ENCODE results near the gene TMEM202.
A peak's percentile ranks its signal among the peaks of the same experiment; 100 is the strongest.
"Not testable (repeated sequence)": the region's sequence is repeated elsewhere in the genome, so short reads cannot be mapped to it uniquely, and the experiment has no call there.

Gene TMEM202

DNA sequence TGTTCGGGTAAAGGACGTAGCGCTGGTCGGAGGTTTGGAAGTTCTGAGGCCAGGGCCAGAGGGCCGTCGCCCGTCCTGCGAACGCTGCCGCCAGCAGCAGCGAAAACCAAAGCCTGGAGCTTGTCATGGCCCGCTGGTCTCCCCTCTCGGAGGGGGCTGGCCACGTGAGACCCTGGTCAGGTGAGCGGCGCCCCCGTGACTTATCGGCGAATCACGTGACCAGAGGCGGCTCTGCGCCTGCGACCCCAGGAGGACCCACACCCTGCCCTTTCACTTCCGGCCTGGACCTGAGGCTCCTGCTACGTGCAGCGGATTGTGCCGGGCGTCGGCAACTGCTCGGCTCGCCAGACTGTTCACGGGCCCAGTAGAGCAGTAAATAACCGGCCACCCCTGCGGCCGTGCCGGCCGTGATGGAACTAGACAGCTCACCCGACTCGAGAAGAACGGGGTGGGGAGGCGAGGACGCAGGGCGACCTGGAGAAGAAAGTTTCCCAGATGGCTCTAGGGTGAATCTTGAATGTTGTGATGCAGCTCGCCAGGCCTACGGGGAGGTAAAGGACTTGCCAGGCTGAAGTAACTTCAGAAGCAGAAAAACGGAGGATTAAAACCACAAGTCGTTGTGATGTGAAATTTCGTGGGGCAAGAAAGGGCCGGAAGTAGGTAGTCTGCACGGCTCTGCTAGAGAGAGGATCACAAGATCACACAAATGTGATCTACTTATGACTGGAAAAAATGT, 22.1 kb upstream of the TMEM202 start, which contains the start of gene HEXA:
HEXA (minus strand) TSS at position 169 of the 736 bp plus-strand sequence; CDS start at position 127, 42 bp downstream.
- peaks cover 9% of the 10 kb centered on the region for H3K4me1 ChIP-seq (ENCODE audit: control insufficient read depth, low read depth, low read length)
- H3K27ac ChIP-seq (ENCODE audit: low read length), result peak within 1 kb of the TSS; percentile 64
- no peaks in the 10 kb centered on the region for H3K27me3 ChIP-seq (ENCODE audit: control insufficient read depth, insufficient read depth, low read length)
- H3K9me3 ChIP-seq (ENCODE audit: control insufficient read depth, low read depth, low read length), result no peaks in the 10 kb centered on the region
- peak within 1 kb of the TSS; percentile 99 for H3K4me3 ChIP-seq (ENCODE audit: low read length)
- H3K9ac ChIP-seq (ENCODE audit: low read length), result peak within 1 kb of the TSS; percentile 84
- no peaks in the 10 kb centered on the region for H3K36me3 ChIP-seq (ENCODE audit: control insufficient read depth, low read depth, low read length)

DNA sequence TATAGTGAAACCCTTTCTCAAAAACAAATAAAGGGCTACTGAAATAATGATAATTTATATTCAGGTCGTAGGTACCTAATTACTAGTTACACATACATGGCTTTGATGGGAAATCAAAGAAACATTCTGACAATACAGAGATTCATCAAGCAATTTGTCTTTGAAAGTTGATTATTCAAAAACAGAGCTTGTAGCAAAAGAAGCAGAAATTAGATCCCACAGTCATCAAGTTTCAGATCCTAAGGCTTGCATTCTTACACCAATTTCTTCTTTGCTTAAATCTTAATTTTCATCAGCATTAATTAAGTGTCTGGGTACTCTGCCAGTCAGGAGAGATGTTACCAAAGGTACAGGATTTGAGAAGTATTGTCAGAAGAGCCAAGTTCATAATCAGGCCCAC, 20.8 kb upstream of the TMEM202 start:
- no peak overlapping the region for H3K9ac ChIP-seq (ENCODE audit: low read length)
- H3K27me3 ChIP-seq (ENCODE audit: control insufficient read depth, insufficient read depth, low read length), result no peaks in the 10 kb centered on the region
- no peaks in the 10 kb centered on the region for H3K9me3 ChIP-seq (ENCODE audit: control insufficient read depth, low read depth, low read length)
- peaks cover 9% of the 10 kb centered on the region for H3K4me1 ChIP-seq (ENCODE audit: control insufficient read depth, low read depth, low read length)
- no peak overlapping the region for H3K27ac ChIP-seq (ENCODE audit: low read length)
- H3K4me3 ChIP-seq (ENCODE audit: low read length), result no peak overlapping the region
- H3K36me3 ChIP-seq (ENCODE audit: control insufficient read depth, low read depth, low read length), result no peaks in the 10 kb centered on the region

DNA sequence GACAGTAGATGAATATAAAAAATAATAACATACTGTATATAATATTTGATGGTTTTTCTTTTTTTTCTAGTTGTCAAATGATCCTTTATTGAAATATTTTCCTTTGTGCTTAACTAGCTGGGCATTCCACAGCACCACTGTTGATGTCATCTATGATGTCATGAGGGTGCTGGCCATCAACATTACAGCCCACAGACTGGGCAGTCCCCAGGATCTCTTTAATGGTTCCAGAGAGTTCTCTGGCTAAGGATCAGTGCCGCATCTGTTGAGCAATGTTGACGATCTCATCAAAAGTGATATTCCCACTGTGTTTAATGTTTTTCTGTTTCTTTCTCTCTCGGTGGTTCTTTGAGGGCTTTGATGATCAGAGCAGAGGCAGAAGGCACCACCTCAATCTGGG, 19.0 kb upstream of the TMEM202 start:
- not testable (repeated sequence) for H3K4me3 ChIP-seq (ENCODE audit: low read length); H3K4me1 ChIP-seq (ENCODE audit: control insufficient read depth, low read depth, low read length); H3K9ac ChIP-seq (ENCODE audit: low read length); H3K27me3 ChIP-seq (ENCODE audit: control insufficient read depth, insufficient read depth, low read length); H3K9me3 ChIP-seq (ENCODE audit: control insufficient read depth, low read depth, low read length); H3K27ac ChIP-seq (ENCODE audit: low read length); H3K36me3 ChIP-seq (ENCODE audit: control insufficient read depth, low read depth, low read length)

DNA sequence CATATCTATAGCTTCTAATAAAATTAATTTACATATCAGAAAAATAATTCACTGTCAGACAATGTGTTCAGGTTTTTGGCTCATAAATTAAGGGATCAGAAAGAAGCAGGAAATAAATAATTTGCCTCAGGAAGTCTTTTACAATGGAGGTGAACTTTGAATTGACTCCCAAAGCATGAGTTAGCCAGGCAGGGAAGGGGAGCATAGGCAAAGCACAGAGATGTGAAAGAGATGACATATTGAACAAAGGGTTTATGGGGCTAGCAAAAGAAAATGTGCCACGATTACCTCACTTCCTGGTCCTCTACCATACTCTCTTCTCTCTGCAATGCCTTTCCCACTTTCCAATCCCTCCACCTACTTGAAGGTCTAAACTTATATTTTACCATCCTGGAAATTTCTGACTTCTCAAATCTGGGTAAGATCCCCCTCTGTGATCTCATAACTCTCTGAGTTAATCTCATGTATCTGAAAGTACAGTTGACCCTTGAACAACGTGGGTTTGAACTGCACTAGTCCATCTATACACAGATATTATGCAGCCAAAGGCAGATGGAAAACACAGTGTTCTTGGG, 18.2 kb upstream of the TMEM202 start:
- no peaks in the 10 kb centered on the region for H3K36me3 ChIP-seq (ENCODE audit: control insufficient read depth, low read depth, low read length)
- no peak overlapping the region for H3K27ac ChIP-seq (ENCODE audit: low read length)
- peaks cover 6% of the 10 kb centered on the region for H3K4me1 ChIP-seq (ENCODE audit: control insufficient read depth, low read depth, low read length)

DNA sequence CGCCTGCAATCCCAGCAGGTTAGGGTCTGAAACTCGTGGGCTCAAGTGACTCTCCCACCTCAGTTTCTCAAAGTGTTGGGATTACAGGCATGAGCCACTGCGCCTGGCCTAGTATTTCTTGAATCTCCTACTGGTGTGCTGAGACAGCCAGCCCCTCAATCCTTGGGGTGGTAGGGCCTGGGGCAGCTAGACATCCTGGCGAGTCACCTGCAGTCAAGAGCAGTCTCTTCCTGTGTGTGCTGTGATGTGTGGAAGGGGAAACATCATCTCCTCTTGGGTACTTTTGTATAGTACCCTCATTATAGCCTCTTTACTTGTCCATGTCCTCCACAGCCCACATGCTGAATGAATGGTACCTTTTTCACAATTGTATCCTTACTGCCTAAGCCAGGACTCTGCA, 17.4 kb upstream of the TMEM202 start:
- H3K4me1 ChIP-seq (ENCODE audit: control insufficient read depth, low read depth, low read length), result peaks cover 4% of the 10 kb centered on the region
- no peak overlapping the region for H3K9ac ChIP-seq (ENCODE audit: low read length)
- H3K9me3 ChIP-seq (ENCODE audit: control insufficient read depth, low read depth, low read length), result no peaks in the 10 kb centered on the region
- H3K27ac ChIP-seq (ENCODE audit: low read length), result no peak overlapping the region
- H3K4me3 ChIP-seq (ENCODE audit: low read length), result no peak overlapping the region
- H3K27me3 ChIP-seq (ENCODE audit: control insufficient read depth, insufficient read depth, low read length), result peaks cover 15% of the 10 kb centered on the region
- H3K36me3 ChIP-seq (ENCODE audit: control insufficient read depth, low read depth, low read length), result no peaks in the 10 kb centered on the region

More for the DNA sequence above, 18.2 kb upstream of the TMEM202 start:
- Histone ChIP-seq H3K9ac (ENCODE audit: low read length) (no peak overlapping the region), H3K9me3 (ENCODE audit: control insufficient read depth, low read depth, low read length) (no peaks in the 10 kb centered on the region), H3K27me3 (ENCODE audit: control insufficient read depth, insufficient read depth, low read length) (peaks cover 10% of the 10 kb centered on the region), H3K4me3 (ENCODE audit: low read length) (no peak overlapping the region)

DNA sequence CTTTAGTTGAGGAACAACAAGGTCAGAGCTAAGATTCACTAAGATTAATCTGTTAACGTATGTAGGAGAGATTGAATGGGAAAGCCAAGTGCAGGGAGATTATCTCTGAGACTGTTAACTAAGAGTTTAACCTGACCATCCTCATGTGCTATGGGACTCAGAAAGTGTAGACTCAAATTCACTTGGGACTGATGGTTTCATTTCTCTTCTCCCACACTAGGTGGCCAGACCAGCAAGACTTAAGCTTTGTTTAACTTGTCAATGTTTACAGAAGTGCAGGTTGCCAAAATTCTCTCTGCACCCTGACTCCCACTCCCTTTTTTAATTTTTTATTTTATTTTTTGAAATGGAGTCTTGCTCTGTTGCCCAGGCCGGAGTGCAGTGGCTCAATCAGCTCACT, 16.0 kb upstream of the TMEM202 start:
- H3K36me3 ChIP-seq (ENCODE audit: control insufficient read depth, low read depth, low read length), result no peaks in the 10 kb centered on the region
- no peak overlapping the region for H3K4me3 ChIP-seq (ENCODE audit: low read length)
- peaks cover 15% of the 10 kb centered on the region for H3K27me3 ChIP-seq (ENCODE audit: control insufficient read depth, insufficient read depth, low read length)
- no peak overlapping the region for H3K9ac ChIP-seq (ENCODE audit: low read length)
- H3K9me3 ChIP-seq (ENCODE audit: control insufficient read depth, low read depth, low read length), result no peaks in the 10 kb centered on the region
- H3K27ac ChIP-seq (ENCODE audit: low read length), result no peak overlapping the region
- no peaks in the 10 kb centered on the region for H3K4me1 ChIP-seq (ENCODE audit: control insufficient read depth, low read depth, low read length)

DNA sequence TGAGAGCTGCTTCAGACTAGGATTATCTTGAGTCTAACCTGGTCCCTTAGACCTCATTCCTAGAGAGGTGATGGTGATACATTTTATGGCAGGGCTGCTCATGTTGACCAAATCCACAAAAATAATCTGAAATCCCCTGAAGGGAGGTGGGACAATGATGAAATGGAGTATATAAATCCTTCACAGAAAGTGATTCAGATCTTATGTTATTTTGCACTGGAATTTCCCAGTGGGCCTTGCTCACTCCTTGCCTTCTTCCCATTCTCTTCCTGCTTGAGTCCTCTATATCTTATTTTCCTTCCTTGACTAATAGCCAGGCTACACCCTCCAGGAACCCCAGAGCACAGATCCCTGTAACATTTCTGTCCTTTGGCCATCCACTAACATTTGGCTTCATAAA, 10.4 kb upstream of the TMEM202 start:
- Histone ChIP-seq H3K27me3 (ENCODE audit: control insufficient read depth, insufficient read depth, low read length) (peaks cover 28% of the 10 kb centered on the region), H3K36me3 (ENCODE audit: control insufficient read depth, low read depth, low read length) (no peaks in the 10 kb centered on the region), H3K9me3 (ENCODE audit: control insufficient read depth, low read depth, low read length) (no peaks in the 10 kb centered on the region), H3K27ac (ENCODE audit: low read length) (no peak overlapping the region), H3K4me1 (ENCODE audit: control insufficient read depth, low read depth, low read length) (no peaks in the 10 kb centered on the region), H3K4me3 (ENCODE audit: low read length) (no peak overlapping the region), H3K9ac (ENCODE audit: low read length) (no peak overlapping the region)

DNA sequence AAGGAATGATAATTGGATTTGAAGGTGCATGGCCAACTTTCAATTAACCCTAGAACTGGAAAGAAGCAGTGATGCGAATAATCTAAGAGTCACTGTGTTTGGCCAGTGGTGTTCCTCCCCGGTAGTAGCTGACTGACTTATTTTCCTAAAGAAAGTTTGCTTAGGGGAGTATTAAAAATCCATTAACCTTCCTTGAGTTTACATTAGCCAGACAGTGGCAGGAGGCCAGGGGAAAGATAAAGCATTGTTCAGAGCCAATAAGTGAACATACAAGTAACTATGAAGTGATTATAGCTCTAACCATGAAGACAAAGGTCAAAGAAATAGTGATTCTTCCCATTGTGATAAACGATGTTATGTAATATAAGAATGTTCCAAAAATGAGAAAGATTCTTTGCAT, 8.9 kb upstream of the TMEM202 start:
- no peaks in the 10 kb centered on the region for H3K9me3 ChIP-seq (ENCODE audit: control insufficient read depth, low read depth, low read length)
- no peak overlapping the region for H3K9ac ChIP-seq (ENCODE audit: low read length)
- no peaks in the 10 kb centered on the region for H3K36me3 ChIP-seq (ENCODE audit: control insufficient read depth, low read depth, low read length)
- H3K4me3 ChIP-seq (ENCODE audit: low read length), result no peak overlapping the region
- no peak overlapping the region for H3K27ac ChIP-seq (ENCODE audit: low read length)
- peaks cover 20% of the 10 kb centered on the region for H3K27me3 ChIP-seq (ENCODE audit: control insufficient read depth, insufficient read depth, low read length)
- no peaks in the 10 kb centered on the region for H3K4me1 ChIP-seq (ENCODE audit: control insufficient read depth, low read depth, low read length)

DNA sequence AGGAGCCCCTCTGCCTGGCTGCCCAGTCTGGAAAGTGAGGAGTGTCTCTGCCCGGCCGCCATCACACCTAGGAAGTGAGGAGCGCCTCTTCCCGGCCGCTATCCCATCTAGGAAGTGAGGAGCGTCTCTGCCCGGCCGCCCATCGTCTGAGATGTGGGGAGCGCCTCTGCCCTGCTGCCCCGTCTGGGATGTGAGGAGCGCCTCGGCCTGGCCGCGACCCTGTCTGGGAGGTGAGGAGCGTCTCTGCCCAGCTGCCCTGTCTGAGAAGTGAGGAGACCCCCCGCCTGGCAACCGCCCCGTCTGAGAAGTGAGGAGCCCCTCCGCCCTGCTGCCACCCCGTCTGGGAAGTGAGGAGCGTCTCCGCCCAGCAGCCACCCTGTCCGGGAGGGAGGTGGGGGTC, 1.8 kb upstream of the TMEM202 start:
- H3K36me3 ChIP-seq (ENCODE audit: control insufficient read depth, low read depth, low read length); H3K4me3 ChIP-seq (ENCODE audit: low read length); H3K9me3 ChIP-seq (ENCODE audit: control insufficient read depth, low read depth, low read length); H3K4me1 ChIP-seq (ENCODE audit: control insufficient read depth, low read depth, low read length); H3K27me3 ChIP-seq (ENCODE audit: control insufficient read depth, insufficient read depth, low read length); H3K9ac ChIP-seq (ENCODE audit: low read length); H3K27ac ChIP-seq (ENCODE audit: low read length): not testable (repeated sequence)

DNA sequence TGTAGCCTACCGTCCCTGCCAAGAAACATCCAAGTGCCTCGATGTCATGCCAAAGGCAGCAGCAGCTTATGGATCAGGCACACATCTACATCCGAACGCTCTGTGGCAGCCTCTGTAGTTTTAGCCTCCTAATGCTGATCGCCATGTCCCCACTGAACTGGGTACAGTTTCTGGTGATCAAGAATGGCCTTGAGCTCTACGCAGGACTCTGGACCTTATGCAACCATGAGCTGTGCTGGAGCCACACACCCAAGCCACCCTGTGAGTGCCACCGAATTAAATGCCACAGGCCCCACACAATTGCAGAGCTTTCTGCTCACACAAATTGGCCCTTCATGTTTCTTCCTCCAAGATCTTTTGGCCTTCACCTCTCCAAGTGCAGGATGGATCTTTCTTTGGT, 543 bp downstream of the TMEM202 start:
- no peaks in the 10 kb centered on the region for H3K9me3 ChIP-seq (ENCODE audit: control insufficient read depth, low read depth, low read length)
- H3K27ac ChIP-seq (ENCODE audit: low read length), result no peak overlapping the region
- H3K4me1 ChIP-seq (ENCODE audit: control insufficient read depth, low read depth, low read length), result no peaks in the 10 kb centered on the region
- H3K27me3 ChIP-seq (ENCODE audit: control insufficient read depth, insufficient read depth, low read length), result peaks cover 13% of the 10 kb centered on the region
- no peak overlapping the region for H3K9ac ChIP-seq (ENCODE audit: low read length)
- H3K4me3 ChIP-seq (ENCODE audit: low read length), result no peak overlapping the region
- no peaks in the 10 kb centered on the region for H3K36me3 ChIP-seq (ENCODE audit: control insufficient read depth, low read depth, low read length)

DNA sequence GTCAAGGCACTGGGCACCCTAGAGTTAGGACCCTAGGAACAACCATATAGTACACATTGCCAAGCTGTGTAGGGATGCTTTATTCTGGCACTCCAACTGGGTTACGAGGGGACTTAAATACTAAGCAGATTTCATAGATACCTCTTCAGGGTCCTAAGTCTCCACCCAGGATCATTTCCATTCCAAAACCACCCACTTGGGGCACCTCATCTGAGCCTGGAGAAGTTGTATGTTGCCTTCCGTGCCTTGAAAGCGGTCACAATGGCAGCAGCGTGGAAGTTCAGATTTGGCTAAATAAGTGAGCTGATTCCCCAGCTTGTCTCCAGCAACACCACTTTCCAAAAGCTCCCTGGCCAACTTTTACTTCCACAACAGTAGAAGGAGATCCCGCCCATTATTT, 4.6 kb downstream of the TMEM202 start:
- no peak overlapping the region for H3K27ac ChIP-seq (ENCODE audit: low read length)
- no peak overlapping the region for H3K4me3 ChIP-seq (ENCODE audit: low read length)
- H3K36me3 ChIP-seq (ENCODE audit: control insufficient read depth, low read depth, low read length), result no peaks in the 10 kb centered on the region
- peaks cover 32% of the 10 kb centered on the region for H3K27me3 ChIP-seq (ENCODE audit: control insufficient read depth, insufficient read depth, low read length)
- no peaks in the 10 kb centered on the region for H3K4me1 ChIP-seq (ENCODE audit: control insufficient read depth, low read depth, low read length)
- H3K9ac ChIP-seq (ENCODE audit: low read length), result no peak overlapping the region
- H3K9me3 ChIP-seq (ENCODE audit: control insufficient read depth, low read depth, low read length), result no peaks in the 10 kb centered on the region

DNA sequence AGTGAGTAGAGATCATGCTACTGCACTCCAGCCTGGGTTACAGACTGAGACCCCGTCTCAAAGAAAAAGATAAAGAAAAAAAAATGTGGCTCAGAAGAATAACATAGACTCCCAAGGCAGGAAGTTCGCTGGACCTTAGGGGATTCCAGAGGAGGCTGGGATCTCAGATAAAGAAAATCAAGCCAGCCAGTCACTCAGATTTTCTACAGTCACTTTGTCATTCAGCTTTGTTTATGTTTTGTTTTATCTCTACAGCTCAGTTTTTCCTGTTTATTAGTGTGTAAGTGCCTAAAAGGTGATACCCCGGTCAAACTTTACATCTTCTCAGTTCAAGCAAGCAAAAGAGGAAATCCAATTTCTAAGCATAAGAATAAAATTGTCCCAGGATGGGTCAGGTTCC, 6.3 kb downstream of the TMEM202 start:
- Histone ChIP-seq H3K36me3 (ENCODE audit: control insufficient read depth, low read depth, low read length) (no peaks in the 10 kb centered on the region), H3K4me3 (ENCODE audit: low read length) (no peak overlapping the region), H3K9me3 (ENCODE audit: control insufficient read depth, low read depth, low read length) (no peaks in the 10 kb centered on the region), H3K4me1 (ENCODE audit: control insufficient read depth, low read depth, low read length) (no peaks in the 10 kb centered on the region), H3K27ac (ENCODE audit: low read length) (no peak overlapping the region), H3K27me3 (ENCODE audit: control insufficient read depth, insufficient read depth, low read length) (peaks cover 38% of the 10 kb centered on the region), H3K9ac (ENCODE audit: low read length) (no peak overlapping the region)
